SK-N-SH treated with all-trans-retinoic acid at 6 μM for 48 hours (cell line): Measurements from ENCODE around the gene MRFAP1.

Experiments
- ATAC-seq: fragments of 200-7000 bp; cut with Tn5 transposase; 3 replicates; pipeline ENCODE4 v1.9.1; 2020; ENCODE audit warnings: mild to moderate bottlenecking, moderate library complexity
- ARNTL ChIP-seq: fragments of 450-650 bp; formaldehyde crosslinking; IDR thresholded peaks from 2 replicates; pipeline ENCODE4 v1.5.0; 2020; ENCODE audit warnings: low read depth, mild to moderate bottlenecking, moderate library complexity, borderline replicate concordance
- BACH2 ChIP-seq: fragments of 250-450 bp; sonication (Bioruptor Pico); IDR thresholded peaks from 2 replicates; pipeline ENCODE4 v1.9.0; 2021; ENCODE audit warnings: mild to moderate bottlenecking, borderline replicate concordance
- CREB5 ChIP-seq: fragments of 250-450 bp; sonication (Bioruptor Pico); IDR thresholded peaks from 2 replicates; pipeline ENCODE4 v1.5.1; 2020; ENCODE audit warnings: low read depth, mild to moderate bottlenecking, moderate library complexity
- CSDC2 ChIP-seq: fragments of 250-450 bp; sonication (Bioruptor Pico); IDR thresholded peaks from 2 replicates; pipeline ENCODE4 v1.5.0; 2020; ENCODE audit warnings: mild to moderate bottlenecking, moderate library complexity
- CSRNP3 ChIP-seq: fragments of 250-450 bp; sonication (Bioruptor Pico); IDR thresholded peaks from 2 replicates; pipeline ENCODE4 v1.5.1; 2021; ENCODE audit warnings: mild to moderate bottlenecking, moderate library complexity
- ESRRG ChIP-seq: fragments of 250-450 bp; sonication (Bioruptor Pico); IDR thresholded peaks from 2 replicates; pipeline ENCODE4 v1.6.1; 2021; ENCODE audit warnings: mild to moderate bottlenecking
- GLIS3 ChIP-seq: fragments of 250-450 bp; sonication (Bioruptor Pico); IDR thresholded peaks from 2 replicates; pipeline ENCODE4 v1.5.0; 2020; ENCODE audit warnings: mild to moderate bottlenecking, moderate library complexity
- ISL1 ChIP-seq: fragments of 250-450 bp; sonication (Bioruptor Pico); IDR thresholded peaks from 2 replicates; pipeline ENCODE4 v2.1.2; 2022; ENCODE audit warnings: mild to moderate bottlenecking, moderate library complexity
- PATZ1 ChIP-seq: fragments of 250-450 bp; sonication (Bioruptor Pico); IDR thresholded peaks from 2 replicates; pipeline ENCODE4 v1.8.0; 2020; ENCODE audit warnings: mild to moderate bottlenecking, moderate library complexity, borderline replicate concordance
- POU6F1 ChIP-seq: fragments of 250-450 bp; sonication (Bioruptor Pico); IDR thresholded peaks from 2 replicates; pipeline ENCODE4 v1.8.0; 2021; ENCODE audit warnings: low read depth, mild to moderate bottlenecking, moderate library complexity, borderline replicate concordance
- PPARA ChIP-seq: fragments of 250-450 bp; sonication (Bioruptor Pico); IDR thresholded peaks from 2 replicates; pipeline ENCODE4 v1.5.0; 2020; ENCODE audit warnings: mild to moderate bottlenecking, borderline replicate concordance
- RARB ChIP-seq: fragments of 250-450 bp; sonication (Bioruptor Pico); IDR thresholded peaks from 2 replicates; pipeline ENCODE4 v1.8.0; 2021; ENCODE audit warnings: mild to moderate bottlenecking, moderate library complexity
- TCF4 ChIP-seq: fragments of 250-450 bp; sonication (Bioruptor Pico); IDR thresholded peaks from 2 replicates; pipeline ENCODE4 v1.8.0; 2021; ENCODE audit warnings: mild to moderate bottlenecking, moderate library complexity, borderline replicate concordance
- TOX ChIP-seq: fragments of 250-450 bp; sonication (Bioruptor Pico); IDR thresholded peaks from 2 replicates; pipeline ENCODE4 v1.8.0; 2021; ENCODE audit warnings: mild to moderate bottlenecking, moderate library complexity, borderline replicate concordance
- TSHZ2 ChIP-seq: fragments of 250-450 bp; sonication (Bioruptor Pico); IDR thresholded peaks from 2 replicates; pipeline ENCODE4 v1.5.0; 2020; ENCODE audit warnings: mild to moderate bottlenecking, moderate library complexity
- ZC3H10 ChIP-seq: fragments of 250-450 bp; sonication (Bioruptor Pico); IDR thresholded peaks from 2 replicates; pipeline ENCODE4 v1.5.1; 2021; ENCODE audit warnings: mild to moderate bottlenecking, moderate library complexity
- ZFP3 ChIP-seq: fragments of 250-450 bp; sonication (Bioruptor Pico); IDR thresholded peaks from 2 replicates; pipeline ENCODE4 v1.5.0; 2020; ENCODE audit warnings: mild to moderate bottlenecking, moderate library complexity
- ZFP30 ChIP-seq: fragments of 450-650 bp; formaldehyde crosslinking; IDR thresholded peaks from 2 replicates; pipeline ENCODE4 v1.5.0; 2022; ENCODE audit warnings: mild to moderate bottlenecking, moderate library complexity
- ZNF565 ChIP-seq: fragments of 450-650 bp; formaldehyde crosslinking; conservative IDR thresholded peaks from 2 replicates; pipeline ENCODE4 v1.5.0; 2020; ENCODE audit warnings: low read depth, mild to moderate bottlenecking, moderate library complexity
- ZNF70 ChIP-seq: fragments of 450-650 bp; formaldehyde crosslinking; IDR thresholded peaks from 2 replicates; pipeline ENCODE4 v1.5.0; 2020; ENCODE audit warnings: mild to moderate bottlenecking, moderate library complexity
- ZNF8 ChIP-seq: fragments of 450-650 bp; formaldehyde crosslinking; IDR thresholded peaks from 2 replicates; pipeline ENCODE4 v1.5.0; 2020; ENCODE audit warnings: mild to moderate bottlenecking, moderate library complexity

MRFAP1 gene

GRCh38 chr4:6607368-6608055, 33.0 kb upstream of the MRFAP1 start:
- ATAC-seq = no peak
- TF ChIP-seq ESRRG (CRISPR knock-in tag) = no peak
- no peak for TF ChIP-seq BACH2 (CRISPR knock-in tag)
- no peak for TF ChIP-seq TCF4 (CRISPR knock-in tag)
- no peak for TF ChIP-seq GLIS3 (CRISPR knock-in tag)
- TF ChIP-seq CREB5 (CRISPR knock-in tag) = no peak
- TF ChIP-seq ISL1 (CRISPR knock-in tag) = no peak
- no peak for TF ChIP-seq ZNF70 (CRISPR knock-in tag)
- no peak for TF ChIP-seq ZFP3 (CRISPR knock-in tag)
- no peak for TF ChIP-seq RARB
- TF ChIP-seq PPARA (CRISPR knock-in tag) = no peak
- TF ChIP-seq PATZ1 (CRISPR knock-in tag) = no peak
- TF ChIP-seq ZC3H10 (CRISPR knock-in tag) = no peak
- no peak for TF ChIP-seq ZNF8 (CRISPR knock-in tag)
- TF ChIP-seq TOX (CRISPR knock-in tag) = no peak
- no peak for TF ChIP-seq ARNTL (CRISPR knock-in tag)
- TF ChIP-seq ZFP30 (CRISPR knock-in tag) = no peak
- TF ChIP-seq CSDC2 (CRISPR knock-in tag) = no peak
- TF ChIP-seq CSRNP3 (CRISPR knock-in tag) = no peak
- TF ChIP-seq POU6F1 (CRISPR knock-in tag) = no peak
- no peak for TF ChIP-seq ZNF565 (CRISPR knock-in tag)

GRCh38 chr4:6608758-6609414, 31.6 kb upstream of the MRFAP1 start:
- TF ChIP-seq TCF4 (CRISPR knock-in tag) = no peak
- no peak for TF ChIP-seq PATZ1 (CRISPR knock-in tag)
- no peak for TF ChIP-seq PPARA (CRISPR knock-in tag)
- TF ChIP-seq ZFP30 (CRISPR knock-in tag) = no peak
- no peak for TF ChIP-seq RARB
- no peak for TF ChIP-seq CREB5 (CRISPR knock-in tag)
- TF ChIP-seq POU6F1 (CRISPR knock-in tag) = no peak
- TF ChIP-seq TSHZ2 (CRISPR knock-in tag) = no peak
- no peak for TF ChIP-seq ZNF70 (CRISPR knock-in tag)
- peak; percentile 18; the same call in 2 of the 3 replicates for ATAC-seq
